NAMALWA (cell line): Measurements from ENCODE around the gene LTF.
"Not testable (repeated sequence)": the region's sequence is repeated elsewhere in the genome, so short reads cannot be mapped to it uniquely, and the experiment has no call there.

ENCODE experiments used
- DNase-seq: peaks from one replicate; pipeline ENCODE4 v3.0.0-alpha.2; 2015; ENCODE audit warnings: low spot score

The LTF gene

GRCh38 chr3:46464326-46465195 is at the start of gene LTF:
LTF (minus strand) TSS chr3:46464905; CDS start chr3:46464867, 38 bp downstream.
- DNase-seq: no peak

DNA sequence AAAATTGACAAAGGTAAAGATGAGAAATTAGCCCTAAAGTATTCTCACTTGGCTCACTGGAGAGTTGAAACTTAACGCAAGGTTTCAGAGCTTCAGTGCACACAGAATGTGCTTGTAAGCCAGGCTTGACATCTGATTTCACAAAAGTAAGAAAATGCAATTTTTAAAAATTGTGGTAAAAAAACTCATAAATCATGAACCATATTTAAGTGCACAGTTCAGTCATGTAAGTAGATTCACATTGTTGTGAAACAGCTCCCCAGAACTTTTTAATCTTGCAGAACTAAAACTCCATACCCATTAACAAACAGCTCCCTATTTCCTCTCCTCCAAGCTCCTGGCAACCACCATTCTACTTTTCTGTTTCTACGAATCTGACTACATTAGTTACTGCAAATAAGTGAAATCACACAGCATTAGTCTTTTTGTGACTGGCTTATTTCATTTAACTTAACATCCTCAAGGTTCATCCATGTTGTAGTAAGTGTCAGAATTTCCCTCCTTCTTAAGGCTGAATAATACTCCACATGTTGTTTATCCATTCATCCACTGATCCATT is 47.6 kb upstream of the LTF start:
- DNase-seq: no peak

GRCh38 chr3:46509661-46510187 is 45.0 kb upstream of the LTF start:
- DNase-seq: no peak

DNA sequence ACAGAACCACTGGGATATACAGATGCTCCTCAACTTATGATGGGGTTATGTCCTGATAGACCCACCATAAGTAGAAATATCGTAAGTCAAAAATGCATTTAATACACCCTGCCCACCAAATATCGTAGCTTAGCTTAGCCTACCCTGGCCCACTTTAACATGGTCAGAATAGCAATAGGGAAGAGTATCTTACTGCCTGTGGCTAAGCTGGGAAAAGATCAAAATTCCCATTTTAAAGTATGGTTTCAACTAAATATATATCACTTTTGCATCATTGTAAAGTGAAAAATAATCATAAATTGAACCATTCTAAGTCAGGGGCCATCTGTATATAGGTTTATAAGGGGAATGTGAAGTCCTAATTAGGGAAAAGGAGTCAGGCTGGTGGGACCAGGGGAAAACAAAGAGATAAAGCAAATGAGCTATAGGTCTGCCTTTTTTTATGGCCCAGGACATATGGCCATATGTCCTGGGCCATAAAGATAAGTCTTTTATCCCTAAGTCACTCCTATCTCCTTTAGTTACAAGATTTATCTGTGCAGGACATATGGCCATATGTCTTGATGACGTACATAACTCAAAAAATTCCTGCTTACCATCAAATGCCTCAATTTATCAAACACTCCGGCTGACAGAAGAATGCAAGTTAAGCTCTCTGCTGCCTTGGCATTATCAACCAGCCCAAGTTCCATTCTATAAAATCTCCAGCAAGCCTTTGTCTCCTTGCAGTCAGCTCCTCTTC is 44.3 kb upstream of the LTF start:
- DNase-seq: no peak

DNA sequence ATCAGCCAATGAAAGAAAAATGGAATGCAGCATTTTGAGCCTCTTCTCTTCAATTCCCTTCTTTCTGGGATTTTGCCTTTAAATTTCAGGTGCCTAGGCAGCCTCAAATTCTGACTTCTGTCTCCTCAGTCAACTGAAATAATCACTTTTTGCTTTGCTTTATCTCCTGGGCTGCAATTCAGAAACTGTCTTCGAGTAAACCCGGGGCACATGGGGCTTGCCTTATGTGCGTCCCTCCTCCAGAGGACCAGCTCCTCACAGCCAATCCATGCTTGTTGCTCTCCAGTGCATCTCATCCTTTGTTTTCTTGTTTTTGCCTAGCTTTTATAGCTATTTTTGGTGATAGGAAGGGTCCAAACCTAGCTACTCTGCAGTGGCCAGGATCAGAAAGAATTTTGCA is 41.8 kb upstream of the LTF start:
- no peak for DNase-seq

GRCh38 chr3:46505953-46506352 is 41.2 kb upstream of the LTF start:
- no peak for DNase-seq

DNA sequence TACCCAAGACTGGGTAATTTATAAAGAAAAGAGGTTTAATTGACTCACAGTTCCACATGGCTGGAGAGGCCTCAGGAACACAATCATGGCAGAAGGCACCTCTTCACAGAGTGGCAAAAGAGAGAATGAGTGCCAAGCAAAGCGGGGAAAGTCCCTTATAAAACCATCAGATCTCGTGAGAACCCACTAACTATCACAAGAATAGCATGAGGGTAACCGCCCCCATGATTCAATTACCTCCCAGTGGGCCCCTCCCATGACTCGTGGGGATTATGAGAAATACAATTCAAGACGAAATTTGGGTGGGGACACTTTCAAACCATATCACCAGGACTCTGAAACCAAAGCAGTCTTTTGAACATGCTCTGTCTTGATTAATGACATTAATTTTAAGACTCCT is 40.1 kb upstream of the LTF start:
- DNase-seq: peak; percentile 8

DNA sequence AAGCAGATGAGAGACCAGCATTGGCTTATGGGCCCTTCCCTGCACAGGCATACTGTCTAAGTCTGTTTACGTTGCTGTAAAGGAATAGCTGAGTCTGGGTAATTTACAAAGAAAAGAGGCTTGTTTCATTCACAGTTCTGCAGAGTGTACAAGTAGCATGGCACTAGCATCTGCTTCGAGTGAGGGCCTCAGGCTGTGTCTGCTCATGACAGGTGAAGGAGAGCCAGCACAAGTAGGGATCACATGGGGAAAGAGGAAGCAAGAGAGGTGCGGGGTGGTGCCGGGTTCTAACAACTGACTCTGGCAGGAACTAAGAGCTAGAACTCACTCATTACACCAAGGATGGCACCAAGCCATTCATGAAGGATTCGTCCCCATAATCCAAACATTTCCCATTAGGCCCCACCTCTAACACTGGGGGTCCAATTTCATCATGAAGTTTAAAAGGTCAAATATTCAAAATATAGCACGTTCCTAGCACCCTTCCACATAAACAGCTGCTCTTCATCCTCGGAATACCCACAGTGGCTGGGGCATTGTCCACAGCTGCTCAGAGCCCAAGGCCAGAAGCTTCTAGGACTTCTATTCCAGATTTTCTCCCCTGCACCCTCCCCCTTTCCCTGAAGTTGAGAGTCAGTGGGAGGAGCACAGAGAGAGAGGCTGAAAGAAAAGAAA is 38.6 kb upstream of the LTF start:
- no peak for DNase-seq

DNA sequence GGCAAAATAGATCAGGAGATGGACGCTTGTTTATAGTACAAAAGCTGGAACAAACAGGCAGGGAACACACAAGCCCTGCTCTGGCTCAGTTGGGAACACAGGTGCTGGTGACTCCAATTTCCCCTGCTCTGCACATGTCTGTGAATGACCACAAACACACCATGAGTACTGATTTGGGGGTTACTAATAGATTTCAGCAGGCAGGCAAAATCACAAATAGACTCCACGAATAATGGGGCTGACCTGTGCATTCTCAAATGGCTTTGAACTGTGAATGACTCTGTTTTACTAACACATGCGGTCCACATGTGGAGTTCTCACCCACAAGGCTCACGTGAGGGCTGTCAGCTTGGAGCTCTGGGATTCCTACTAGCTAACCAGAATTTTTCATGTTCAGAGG is 37.0 kb upstream of the LTF start:
- no peak for DNase-seq

DNA sequence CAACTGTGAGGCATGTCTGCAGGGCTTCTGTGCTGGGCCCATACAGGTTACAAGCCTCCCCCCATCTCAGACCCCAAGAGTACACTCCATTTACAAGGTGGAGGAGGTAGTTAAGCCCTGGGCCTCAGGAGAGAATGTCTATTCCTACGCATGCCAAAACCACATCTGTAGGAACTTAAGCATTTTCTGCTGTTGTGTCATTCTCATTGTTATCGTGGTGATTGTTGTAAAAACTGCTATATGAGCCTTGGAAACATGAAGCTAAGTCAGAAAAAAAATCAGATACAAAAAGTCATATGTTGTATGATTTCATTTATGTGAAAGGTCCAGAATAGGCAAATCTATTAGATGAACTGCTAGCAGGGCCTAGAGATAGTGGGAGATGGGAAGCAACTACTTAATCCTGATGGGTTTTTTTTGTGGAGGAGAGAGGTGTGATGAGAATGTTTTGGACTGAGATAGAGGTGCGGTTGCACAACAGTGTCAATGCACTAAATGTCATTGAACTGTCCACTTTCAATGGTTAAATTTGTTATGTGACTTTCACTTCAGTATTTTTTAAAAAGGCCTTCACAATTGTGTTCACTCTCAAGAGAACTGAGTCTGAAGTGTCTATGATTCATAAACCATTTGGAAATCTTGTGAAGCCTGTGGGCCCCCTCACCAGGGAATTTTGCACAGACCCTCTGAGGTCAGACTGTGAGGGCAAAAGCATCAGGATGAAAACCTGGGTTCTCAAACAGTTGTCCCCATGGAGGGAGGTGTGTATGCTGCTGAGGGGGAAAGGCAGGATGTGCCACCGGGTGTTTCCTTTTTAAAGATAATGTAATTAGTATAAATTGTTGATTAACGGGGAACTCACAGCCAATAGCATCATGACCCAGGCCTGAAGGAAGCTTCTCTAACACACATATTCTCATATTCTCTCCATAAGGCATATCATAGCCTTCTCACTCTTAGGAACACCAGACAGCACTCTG is 36.2 kb upstream of the LTF start:
- DNase-seq: no peak

- DNase-seq: no peak
Observed at GRCh38 chr3:46498916-46499519, 34.3 kb upstream of the LTF start.

- no peak for DNase-seq
Observed at GRCh38 chr3:46497556-46498265, 33.0 kb upstream of the LTF start, which contains the start of gene RTP3. RTP3 (plus strand) TSS chr3:46497976; CDS start chr3:46498063, 87 bp downstream.

GRCh38 chr3:46496746-46497555 is 32.2 kb upstream of the LTF start:
- peak; percentile 32 for DNase-seq

DNA sequence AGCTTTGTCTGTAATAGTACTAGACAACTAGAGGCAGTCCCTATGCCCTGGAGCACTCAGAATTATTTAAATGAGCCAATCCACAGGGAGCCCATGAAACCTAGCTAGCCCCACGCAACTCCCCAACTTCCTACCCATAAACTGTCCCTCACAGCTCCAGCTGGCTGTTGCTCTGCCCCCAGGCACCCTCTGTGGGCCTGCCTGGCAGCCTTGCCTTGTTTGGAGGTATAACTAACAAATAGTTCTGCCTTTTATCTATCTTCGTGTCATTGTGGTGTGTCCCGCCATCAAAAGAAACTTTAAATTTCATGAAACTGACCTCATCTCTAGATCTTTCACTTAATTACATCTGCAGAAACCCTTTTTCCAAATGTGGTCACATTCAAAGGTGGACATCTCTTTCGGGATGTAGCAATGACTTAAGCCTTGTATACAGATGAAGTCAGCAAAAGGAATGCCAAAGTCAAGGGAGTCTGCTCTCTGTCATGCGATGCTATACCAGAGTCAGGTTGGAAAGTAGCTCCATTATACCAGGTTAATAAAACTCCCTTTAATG is 31.3 kb upstream of the LTF start:
- DNase-seq: no peak

DNA sequence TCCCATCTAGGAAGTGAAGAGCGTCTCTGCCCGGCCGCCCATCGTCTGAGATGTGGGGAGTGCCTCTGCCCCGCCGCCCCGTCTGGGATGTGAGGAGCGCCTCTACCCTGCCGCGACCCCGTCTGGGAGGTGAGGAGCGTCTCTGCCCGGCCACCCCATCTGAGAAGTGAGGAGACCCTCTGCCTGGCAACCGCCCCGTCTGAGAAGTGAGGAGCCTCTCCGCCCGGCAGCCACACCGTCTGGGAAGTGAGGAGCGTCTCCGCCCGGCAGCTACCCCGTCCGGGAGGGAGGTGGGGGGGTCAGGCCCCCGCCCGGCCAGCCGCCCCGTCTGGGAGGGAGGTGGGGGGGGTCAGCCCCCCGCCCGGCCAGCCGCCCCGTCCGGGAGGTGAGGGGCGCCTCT is 29.8 kb upstream of the LTF start:
- not testable (repeated sequence) for DNase-seq

GRCh38 chr3:46492890-46493547 is 28.3 kb upstream of the LTF start:
- no peak for DNase-seq

DNA sequence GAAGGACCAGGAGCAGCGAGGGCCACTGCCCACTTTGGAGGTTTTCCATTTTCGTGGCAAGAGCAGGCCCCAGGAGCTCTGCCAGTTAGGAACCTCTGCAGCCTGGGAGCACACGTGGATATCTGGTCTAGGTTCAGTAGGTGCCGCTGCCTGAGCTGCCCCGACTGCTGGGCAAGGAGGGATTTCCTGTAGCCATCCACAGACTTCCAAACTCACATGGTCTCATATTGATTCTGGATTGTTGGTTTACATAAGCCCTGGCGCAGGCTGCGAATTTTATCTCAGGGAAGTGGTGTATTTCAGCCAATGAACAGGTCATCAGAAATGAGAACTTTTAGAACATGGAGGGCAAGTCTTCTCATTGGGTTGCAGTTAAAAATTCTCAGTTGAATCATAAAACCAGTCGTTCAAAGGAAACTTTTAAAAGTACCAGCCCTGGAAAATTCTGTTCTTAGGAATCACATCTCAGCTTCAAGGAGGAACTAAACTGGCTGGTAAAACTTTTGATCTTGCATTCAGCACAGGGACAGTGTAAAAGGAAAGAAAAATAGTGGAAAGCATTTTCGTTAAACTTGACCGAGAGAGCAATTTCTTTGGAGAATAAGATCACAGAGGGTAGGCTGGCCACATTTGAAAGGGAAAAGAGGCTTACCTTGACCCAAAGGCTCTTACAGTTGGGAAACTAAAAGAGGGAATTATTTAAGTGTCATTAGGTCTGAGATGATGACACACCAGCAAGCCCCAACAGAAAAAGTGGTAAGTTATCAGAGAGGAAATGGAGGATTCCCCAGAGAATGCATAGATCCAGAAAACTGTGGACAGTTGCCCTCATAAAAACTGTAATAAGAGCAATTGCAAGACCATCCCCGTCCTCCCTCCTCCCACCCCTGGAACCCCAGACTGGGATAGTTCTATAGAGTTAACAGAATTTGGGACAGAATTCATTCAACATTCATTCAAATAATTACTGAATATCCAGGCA is 26.7 kb upstream of the LTF start:
- DNase-seq: no peak
